MM.1S (cell line): ENCODE measurements around the gene SLC17A7.

Source experiments
- DNase-seq: peaks from one replicate; pipeline ENCODE4 v3.0.0-alpha.2; 2015
- H2AFZ ChIP-seq: fragments of 300-600 bp; sonication (generic); 2 replicates; pipeline ENCODE4 v1.6.0; 2016; ENCODE audit warnings: antibody characterized with exemption, low read length
- H3F3A ChIP-seq: fragments of 300-600 bp; sonication (generic); 2 replicates; pipeline ENCODE4 v1.6.1; 2016; ENCODE audit warnings: mild to moderate bottlenecking, antibody characterized with exemption, low read length, moderate library complexity, mixed read lengths; ENCODE audit not compliant: insufficient read depth
- H3K27ac ChIP-seq: fragments of 300-600 bp; sonication (generic); 2 replicates; pipeline ENCODE4 v1.5.1; 2016; ENCODE audit warnings: mild to moderate bottlenecking, low read length
- H3K27me3 ChIP-seq: fragments of 300-600 bp; sonication (generic); replicated peaks from 2 replicates; pipeline ENCODE4 v1.6.0; 2016; ENCODE audit warnings: low read length; ENCODE audit not compliant: insufficient read depth
- H3K36me3 ChIP-seq: fragments of 300-600 bp; sonication (generic); replicated peaks from 2 replicates; pipeline ENCODE4 v1.6.1; 2016; ENCODE audit warnings: mild to moderate bottlenecking, low read length, mixed read lengths; ENCODE audit not compliant: insufficient read depth
- H3K4me1 ChIP-seq: fragments of 300-600 bp; sonication (generic); 2 replicates; pipeline ENCODE4 v1.6.1; 2016; ENCODE audit warnings: low read length, mixed read lengths
- H3K4me2 ChIP-seq: fragments of 300-600 bp; sonication (generic); 2 replicates; pipeline ENCODE4 v1.6.0; 2016; ENCODE audit warnings: low read depth, low read length
- H3K4me3 ChIP-seq: fragments of 300-600 bp; sonication (generic); 2 replicates; pipeline ENCODE4 v1.5.1; 2016; ENCODE audit warnings: low read length, mixed read lengths
- H3K79me2 ChIP-seq: fragments of 300-600 bp; sonication (generic); 2 replicates; pipeline ENCODE4 v1.6.1; 2016; ENCODE audit warnings: mixed run types, low read length, mixed read lengths
- H3K9ac ChIP-seq: fragments of 300-600 bp; sonication (generic); 2 replicates; pipeline ENCODE4 v1.6.1; 2016; ENCODE audit warnings: low read length, mixed read lengths
- H3K9me2 ChIP-seq: fragments of 300-600 bp; sonication (generic); replicated peaks from 2 replicates; pipeline ENCODE4 v1.6.1; 2016; ENCODE audit warnings: mild to moderate bottlenecking, low read length, mixed read lengths; ENCODE audit not compliant: insufficient read depth
- H3K9me3 ChIP-seq: fragments of 300-600 bp; sonication (generic); replicated peaks from 2 replicates; pipeline ENCODE4 v1.6.1; 2016; ENCODE audit warnings: mild to moderate bottlenecking, low read length, mixed read lengths; ENCODE audit not compliant: insufficient read depth
- H4K20me1 ChIP-seq: fragments of 300-600 bp; sonication (generic); 2 replicates; pipeline ENCODE4 v1.6.1; 2016; ENCODE audit warnings: mild to moderate bottlenecking, low read length, moderate library complexity, mixed read lengths; ENCODE audit not compliant: insufficient read depth
- CTCF ChIP-seq: fragments of 300-600 bp; sonication (generic); IDR thresholded peaks from 2 replicates; pipeline ENCODE4 v1.5.1; 2016; ENCODE audit warnings: antibody characterized with exemption, low read length, mixed read lengths
- EZH2 ChIP-seq: fragments of 300-600 bp; sonication (generic); optimal IDR thresholded peaks from 2 replicates; pipeline ENCODE3; 2017; ENCODE audit warnings: low read depth, mild to moderate bottlenecking, antibody characterized with exemption, low read length, mixed read lengths
- EZH2phosphoT487 ChIP-seq: fragments of 300-600 bp; sonication (generic); IDR thresholded peaks from 2 replicates; pipeline ENCODE4 v1.6.1; 2018; ENCODE audit warnings: antibody characterized with exemption, low read length

Gene SLC17A7

GRCh38 chr19:49403404-49404187 is 37.7 kb downstream of the SLC17A7 start:
- Histone ChIP-seq H3F3A (no peaks in the 10 kb centered on the region), H3K36me3 (no peaks in the 10 kb centered on the region), H3K9me2 (no peaks in the 10 kb centered on the region), H4K20me1 (no peaks in the 10 kb centered on the region), H3K4me1 (no peaks in the 10 kb centered on the region), H3K27ac (no peak overlapping the region), H3K9ac (no peak overlapping the region), H3K27me3 (peaks cover 20% of the 10 kb centered on the region), H3K9me3 (no peaks in the 10 kb centered on the region), H3K4me3 (no peak overlapping the region), H2AFZ (no peak overlapping the region), H3K4me2 (no peak overlapping the region), H3K79me2 (no peaks in the 10 kb centered on the region)
- TF ChIP-seq CTCF (no peak), EZH2phosphoT487 (no peak), EZH2 (no peak)
- no peak for DNase-seq

- no peaks in the 10 kb centered on the region for H3K9me2 ChIP-seq
- H3K36me3 ChIP-seq = no peaks in the 10 kb centered on the region
- H3K4me3 ChIP-seq = no peak overlapping the region
- H3K4me2 ChIP-seq = no peak overlapping the region
- no peak overlapping the region for H2AFZ ChIP-seq
- no peak for TF ChIP-seq EZH2
- no peaks in the 10 kb centered on the region for H3F3A ChIP-seq
- H4K20me1 ChIP-seq = no peaks in the 10 kb centered on the region
- no peak overlapping the region for H3K9ac ChIP-seq
- no peak for DNase-seq
- H3K27ac ChIP-seq = no peak overlapping the region
- peaks cover 36% of the 10 kb centered on the region for H3K27me3 ChIP-seq
- no peaks in the 10 kb centered on the region for H3K79me2 ChIP-seq
- no peaks in the 10 kb centered on the region for H3K9me3 ChIP-seq
- no peaks in the 10 kb centered on the region for H3K4me1 ChIP-seq
Measured at GRCh38 chr19:49400029-49400428, 41.3 kb downstream of the SLC17A7 start.

GRCh38 chr19:49398931-49399330 is 42.4 kb downstream of the SLC17A7 start:
- TF ChIP-seq EZH2 = no peak
- H3K4me3 ChIP-seq = no peak overlapping the region
- H3K27me3 ChIP-seq = peaks cover 40% of the 10 kb centered on the region
- no peak overlapping the region for H3K9ac ChIP-seq
- DNase-seq = no peak
- no peak overlapping the region for H3K27ac ChIP-seq
- H3K36me3 ChIP-seq = no peaks in the 10 kb centered on the region
- H3K79me2 ChIP-seq = no peaks in the 10 kb centered on the region
- H2AFZ ChIP-seq = no peak overlapping the region
- no peaks in the 10 kb centered on the region for H3F3A ChIP-seq
- no peaks in the 10 kb centered on the region for H4K20me1 ChIP-seq
- H3K4me1 ChIP-seq = no peaks in the 10 kb centered on the region
- H3K9me2 ChIP-seq = no peaks in the 10 kb centered on the region
- H3K4me2 ChIP-seq = no peak overlapping the region
- no peaks in the 10 kb centered on the region for H3K9me3 ChIP-seq

- Histone ChIP-seq H3F3A (no peaks in the 10 kb centered on the region), H3K9me2 (no peaks in the 10 kb centered on the region), H3K4me2 (no peak overlapping the region), H4K20me1 (no peaks in the 10 kb centered on the region), H3K4me3 (no peak overlapping the region), H3K36me3 (no peaks in the 10 kb centered on the region), H3K9me3 (no peaks in the 10 kb centered on the region), H2AFZ (no peak overlapping the region), H3K4me1 (no peaks in the 10 kb centered on the region), H3K79me2 (no peaks in the 10 kb centered on the region), H3K27ac (no peak overlapping the region), H3K27me3 (peaks cover 42% of the 10 kb centered on the region), H3K9ac (no peak overlapping the region)
- DNase-seq = no peak
- TF ChIP-seq EZH2 (no peak), CTCF (no peak), EZH2phosphoT487 (no peak)
Measured at GRCh38 chr19:49398001-49398615, 43.2 kb downstream of the SLC17A7 start.
